ENCODE results near the gene PRICKLE3. TPM values are rescaled to one million over a fixed set of nuclear protein-coding genes. Genes with fewer than 3 reads are reported as not detected.
A peak's percentile ranks its signal among the peaks of the same experiment; 100 is the strongest.

Gene PRICKLE3
- total RNA-seq, 1 experiment from 2014 or later: 21.1 TPM

DNA sequence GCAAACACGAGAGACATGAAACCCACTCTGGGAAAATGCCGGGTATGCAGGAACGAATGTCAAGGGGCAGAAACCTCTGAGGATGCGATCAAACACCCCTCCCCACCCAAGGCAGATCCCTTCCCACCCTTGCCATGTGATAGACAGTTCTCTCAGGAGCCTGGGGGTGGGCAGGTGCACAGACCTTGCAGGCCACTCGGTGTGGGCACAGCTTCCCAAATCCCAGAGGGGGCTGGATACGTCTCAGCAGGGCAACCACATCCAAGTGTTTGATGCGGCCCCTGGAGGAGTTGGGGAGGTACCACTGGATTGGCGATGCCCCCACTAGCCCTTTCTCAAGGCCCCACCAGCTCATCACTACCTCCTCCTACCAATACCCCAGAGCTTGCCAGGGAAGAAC, 24.2 kb upstream of the PRICKLE3 start:
- in situ Hi-C loops (cut with HindIII; ENCODE audit: low pct_unique_long_range_greater_than_20kb, low sequenced_read_pairs): no loop called here
- DNase-seq (ENCODE audit: low read depth, low spot score): no peak

DNA sequence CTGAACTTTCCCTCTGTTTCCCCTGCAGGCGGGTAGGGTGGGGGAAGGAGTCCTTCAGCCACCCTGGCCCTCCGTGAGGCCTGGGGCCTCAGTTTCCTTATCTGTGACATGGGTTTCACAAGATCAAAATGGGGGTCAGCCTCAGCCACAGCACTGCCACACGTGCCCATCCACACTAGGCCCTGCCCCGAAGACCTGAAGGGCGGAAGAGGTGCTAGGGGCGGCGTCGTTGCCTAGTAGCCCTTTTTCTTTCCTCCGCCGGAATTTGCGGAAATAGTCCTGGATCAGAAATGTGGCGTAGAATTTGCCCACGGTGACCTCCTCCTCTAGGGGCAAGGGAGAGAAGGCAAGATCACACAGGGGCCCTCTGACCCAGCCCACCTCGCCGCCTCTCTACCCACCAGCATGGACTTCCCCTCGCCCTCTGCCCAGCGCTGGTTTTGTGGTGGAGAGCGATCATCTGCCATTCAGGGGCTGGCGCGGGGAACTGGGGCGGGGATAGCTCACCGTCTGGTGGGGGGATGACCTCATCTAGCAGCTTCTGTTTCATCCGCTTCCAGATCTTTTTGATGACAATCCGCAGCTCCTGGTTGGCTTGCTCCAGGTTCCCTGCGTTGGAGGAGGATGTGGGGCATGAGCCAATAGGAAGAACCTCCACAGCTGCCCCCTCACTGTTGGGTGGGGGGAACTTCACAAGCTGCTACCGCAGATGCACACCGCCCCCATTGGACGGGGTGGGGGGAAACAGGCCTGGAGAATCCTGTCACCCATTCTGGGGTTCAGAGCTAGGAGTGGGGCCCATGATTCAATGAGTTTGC, 23.5 kb upstream of the PRICKLE3 start:
- DNase-seq (ENCODE audit: low read depth, low spot score): no peak
- in situ Hi-C loops (cut with HindIII; ENCODE audit: low pct_unique_long_range_greater_than_20kb, low sequenced_read_pairs): no loop called here

DNA sequence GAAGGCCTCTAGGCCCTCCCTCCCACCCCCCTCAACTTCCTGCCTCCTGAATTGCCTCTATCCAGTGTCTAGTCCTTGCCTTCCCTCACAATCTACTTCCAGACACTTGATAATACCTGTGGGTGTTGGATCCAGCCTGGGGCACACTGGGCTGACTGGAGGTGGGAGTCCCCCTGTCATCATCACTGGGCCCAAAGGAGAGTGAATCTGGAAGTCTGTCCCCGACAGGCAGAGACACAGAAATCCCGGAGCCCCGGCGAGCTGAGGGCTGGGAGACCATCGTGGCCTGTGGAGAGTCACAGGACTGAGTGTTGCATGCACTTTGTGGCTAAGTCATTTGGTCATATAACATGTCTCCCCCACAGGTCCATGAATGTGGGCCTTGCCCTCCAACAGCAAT, 22.2 kb upstream of the PRICKLE3 start:
- DNase-seq (ENCODE audit: low read depth, low spot score): no peak
- in situ Hi-C loops (cut with HindIII; ENCODE audit: low pct_unique_long_range_greater_than_20kb, low sequenced_read_pairs): no loop called here

DNA sequence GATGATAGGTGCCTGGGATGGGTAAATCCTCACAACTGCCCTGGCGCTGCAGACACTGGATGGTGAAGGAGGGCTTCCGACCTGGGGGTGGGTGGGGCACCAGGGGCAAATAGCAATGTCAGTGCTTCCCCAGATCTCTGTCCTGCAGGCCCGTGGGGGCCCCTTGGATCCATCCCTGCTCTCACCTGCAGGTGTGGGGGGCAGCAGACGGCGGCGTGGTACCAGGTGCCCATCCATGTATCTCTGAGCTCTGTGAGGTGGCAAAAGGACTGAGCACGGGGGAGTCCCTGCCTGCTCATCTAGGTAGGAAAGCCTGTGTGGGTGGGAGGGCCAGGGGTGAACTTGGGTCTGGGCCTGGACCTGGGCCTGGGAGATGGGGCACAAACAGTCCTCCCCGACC, 20.4 kb upstream of the PRICKLE3 start:
- in situ Hi-C loops (cut with HindIII; ENCODE audit: low pct_unique_long_range_greater_than_20kb, low sequenced_read_pairs): no loop called here
- DNase-seq (ENCODE audit: low read depth, low spot score): no peak

DNA sequence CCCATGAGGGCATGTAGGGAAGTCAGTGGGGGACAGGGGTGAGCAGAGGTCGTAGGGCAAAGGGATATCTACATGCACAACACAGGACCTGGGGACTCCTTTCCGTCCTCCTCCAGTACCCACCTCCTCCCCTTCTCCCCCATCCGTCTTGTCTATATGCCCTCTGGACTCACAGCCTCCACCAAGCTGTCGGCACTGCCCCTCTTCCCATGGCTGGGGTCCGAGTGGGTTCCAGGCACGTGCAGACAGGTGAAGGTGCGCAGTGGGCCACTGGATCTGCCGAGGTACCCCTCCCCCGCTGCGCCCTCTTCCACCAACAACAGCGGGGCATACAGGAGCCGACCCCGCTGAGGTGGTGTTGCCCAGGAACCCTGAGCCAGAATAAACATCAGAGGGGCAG, 19.3 kb upstream of the PRICKLE3 start:
- in situ Hi-C loops (cut with HindIII; ENCODE audit: low pct_unique_long_range_greater_than_20kb, low sequenced_read_pairs): no loop called here
- DNase-seq (ENCODE audit: low read depth, low spot score): no peak

DNA sequence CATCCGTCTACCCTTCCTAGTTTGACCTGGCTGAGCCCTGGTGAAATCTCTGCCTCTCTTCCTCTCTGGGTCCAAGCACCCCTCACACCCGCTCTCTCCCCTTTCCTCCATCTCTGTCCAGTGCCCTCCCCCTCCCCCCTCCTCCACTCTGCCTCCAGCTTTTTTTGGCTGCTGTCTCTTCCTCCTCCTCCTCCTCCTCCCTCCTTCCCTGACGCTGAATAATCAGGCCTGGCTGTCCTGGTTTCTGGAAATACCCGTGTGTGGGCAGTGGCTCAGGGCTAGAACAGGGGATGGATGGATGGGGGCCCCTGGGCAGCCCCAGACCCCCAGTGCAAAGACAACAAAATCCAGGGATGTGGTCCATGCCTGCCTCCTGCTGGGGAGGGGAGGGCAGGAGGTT, 18.5 kb upstream of the PRICKLE3 start:
- no peak for DNase-seq (ENCODE audit: low read depth, low spot score)
- in situ Hi-C loops (cut with HindIII; ENCODE audit: low pct_unique_long_range_greater_than_20kb, low sequenced_read_pairs): no loop called here

DNA sequence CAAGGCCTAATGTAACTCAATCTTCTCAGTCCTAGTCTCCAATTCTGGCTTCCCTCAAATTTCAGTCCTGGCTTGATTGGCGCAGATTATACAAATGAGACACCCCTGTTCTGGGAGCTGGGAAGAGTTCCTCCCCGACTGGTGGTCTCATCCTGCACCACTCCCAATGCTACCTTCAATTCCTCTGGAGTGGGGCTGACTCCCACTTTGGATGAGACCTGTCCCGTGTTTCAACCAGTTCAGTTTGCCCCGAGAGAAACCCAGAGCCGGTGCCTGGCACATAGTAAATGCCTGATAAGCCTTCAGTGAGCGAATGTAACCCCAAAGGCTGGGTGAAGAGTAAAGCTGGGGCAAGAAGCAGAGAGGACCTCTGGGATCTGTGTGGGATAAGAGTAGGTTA, 17.8 kb upstream of the PRICKLE3 start:
- no peak for DNase-seq (ENCODE audit: low read depth, low spot score)
- in situ Hi-C loops (cut with HindIII; ENCODE audit: low pct_unique_long_range_greater_than_20kb, low sequenced_read_pairs): no loop called here

DNA sequence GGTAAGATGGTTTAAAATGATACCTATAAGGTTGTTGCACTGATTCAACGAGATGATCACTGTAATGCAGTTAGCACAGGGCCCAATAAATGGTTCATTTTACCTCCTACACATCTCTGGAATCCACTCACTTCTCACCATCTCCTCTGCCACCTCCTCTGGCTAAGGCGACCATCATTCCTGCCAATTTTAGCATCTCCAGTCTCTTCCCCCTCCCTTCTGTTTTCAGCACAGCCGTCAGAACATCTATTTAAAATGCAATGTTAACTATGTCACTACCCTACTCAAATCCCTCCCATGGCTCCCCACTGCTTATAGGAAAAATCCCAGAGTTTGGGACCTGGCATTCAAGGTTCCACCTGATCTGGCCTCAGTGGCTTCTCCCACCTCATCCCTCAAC, 17.4 kb upstream of the PRICKLE3 start:
- no peak for DNase-seq (ENCODE audit: low read depth, low spot score)
- in situ Hi-C loops (cut with HindIII; ENCODE audit: low pct_unique_long_range_greater_than_20kb, low sequenced_read_pairs): no loop called here

DNA sequence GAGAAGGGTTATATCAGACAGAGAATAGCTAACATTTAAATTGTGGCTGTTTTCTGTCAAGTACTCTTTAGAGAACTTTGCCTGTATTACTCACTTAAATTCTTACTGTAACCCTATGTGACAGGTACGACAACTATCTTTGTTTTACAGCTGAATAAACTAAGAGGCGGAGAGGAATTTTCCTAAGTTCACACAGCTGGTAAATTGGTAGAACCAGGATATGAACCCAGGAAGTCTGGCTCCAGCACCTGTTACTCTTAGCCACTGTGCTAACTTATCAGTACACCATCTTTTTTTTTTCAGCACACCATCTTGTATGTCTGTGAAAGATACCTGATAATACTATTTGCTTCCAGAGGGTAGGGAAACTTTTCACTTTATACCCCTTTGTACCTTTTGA, 15.8 kb upstream of the PRICKLE3 start:
- no peak for DNase-seq (ENCODE audit: low read depth, low spot score)
- in situ Hi-C loops (cut with HindIII; ENCODE audit: low pct_unique_long_range_greater_than_20kb, low sequenced_read_pairs): no loop called here

DNA sequence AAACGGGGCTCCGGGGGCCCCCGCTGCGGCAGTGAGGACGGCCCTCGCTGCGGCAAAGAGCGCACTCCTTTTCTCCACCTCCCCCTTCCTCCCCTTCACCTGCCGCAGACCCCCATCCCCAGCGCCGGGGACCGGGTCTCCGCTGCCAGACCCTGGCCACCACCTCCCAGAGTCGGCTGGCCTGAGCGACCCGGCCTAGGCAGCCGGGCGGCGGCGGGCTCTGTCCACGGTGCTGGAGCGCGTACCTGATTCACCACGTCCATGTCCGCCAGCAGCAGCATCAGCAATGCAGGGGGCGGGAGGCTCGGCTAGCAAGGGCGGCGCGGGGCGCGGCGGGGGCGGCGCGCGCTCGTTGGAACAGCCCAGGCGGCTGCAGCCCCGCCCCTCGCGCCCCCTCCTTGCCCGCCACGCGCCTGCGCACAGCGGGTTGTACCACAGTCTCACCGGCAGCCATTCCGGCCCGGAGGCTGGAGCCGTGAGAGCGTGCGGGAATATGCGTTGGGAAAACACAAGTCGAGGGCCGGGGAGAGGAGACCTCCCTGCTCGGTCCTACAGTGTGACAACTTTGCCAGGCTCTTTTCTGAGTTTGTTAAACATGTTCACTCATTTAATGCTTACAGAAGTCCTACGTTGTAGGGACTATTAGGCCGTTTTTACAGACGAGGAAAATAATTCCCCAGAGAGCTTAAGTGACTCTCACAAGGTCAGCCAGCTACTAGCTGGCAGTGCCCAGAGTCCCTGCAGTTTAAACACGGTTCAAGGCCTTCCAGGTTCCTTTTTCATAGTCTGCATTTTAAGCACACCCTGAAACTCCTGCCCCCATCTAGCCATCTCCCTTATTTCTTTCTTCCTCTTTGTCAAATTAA, 14.0 kb upstream of the PRICKLE3 start, which contains the start of gene SYP:
TSS of gene SYP (minus strand) at position 288 of the 866 bp plus-strand sequence. CDS start at position 281, 7 bp downstream.
- in situ Hi-C loops (cut with HindIII; ENCODE audit: low pct_unique_long_range_greater_than_20kb, low sequenced_read_pairs): no loop called here
- DNase-seq (ENCODE audit: low read depth, low spot score): peak; percentile 84

DNA sequence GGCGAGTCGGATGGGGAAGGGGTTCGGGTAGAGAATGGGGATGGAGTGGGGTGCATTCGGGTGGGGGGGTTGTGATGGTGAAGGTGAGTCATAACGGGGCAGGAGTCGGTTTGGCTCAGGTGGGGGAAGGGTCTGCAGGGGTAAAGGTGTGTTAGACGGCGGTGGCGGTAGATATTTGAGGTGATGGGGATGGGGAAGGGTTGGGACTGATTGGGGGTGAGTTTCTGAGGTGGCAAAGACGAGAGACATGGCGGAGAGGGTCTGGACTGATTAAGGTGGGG, 13.1 kb upstream of the PRICKLE3 start:
- in situ Hi-C loops (cut with HindIII; ENCODE audit: low pct_unique_long_range_greater_than_20kb, low sequenced_read_pairs): no loop called here

DNA sequence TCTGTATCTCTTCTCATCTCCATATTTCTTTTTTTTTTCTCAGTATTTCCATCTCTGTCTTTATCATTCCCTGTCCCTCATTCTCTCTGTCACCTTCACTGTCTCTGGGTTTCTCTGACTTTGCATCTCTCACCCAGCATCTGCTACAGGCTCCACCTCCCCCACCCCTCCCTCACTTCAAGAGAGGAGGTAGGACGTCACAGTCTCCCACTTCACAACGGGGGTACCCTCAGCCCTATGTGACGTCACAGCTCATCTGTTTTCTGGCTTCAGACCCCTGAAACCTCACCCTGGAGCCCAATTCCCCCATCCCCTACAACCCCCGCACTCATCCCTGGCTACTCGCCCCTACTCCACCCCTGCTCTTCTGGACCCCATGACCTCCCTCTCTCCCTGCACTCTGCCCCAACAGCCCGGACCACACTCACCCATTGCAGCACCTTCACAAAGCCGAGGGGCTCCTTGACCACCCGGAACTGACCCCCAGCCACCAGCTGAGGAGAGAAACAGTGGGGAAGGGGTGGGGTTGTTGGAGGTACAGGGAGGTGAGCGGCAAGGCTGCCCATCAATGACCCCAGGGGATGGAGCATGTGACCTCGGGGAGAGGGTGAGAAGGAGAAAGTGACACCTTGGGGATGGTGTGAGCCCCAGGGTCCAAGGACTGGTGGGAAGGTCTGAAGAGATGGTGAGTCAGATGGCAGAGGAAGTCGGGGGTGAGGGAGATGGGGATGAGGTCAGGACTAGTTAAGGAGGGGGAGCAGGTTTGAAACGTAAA, 12.6 kb upstream of the PRICKLE3 start:
- DNase-seq (ENCODE audit: low read depth, low spot score): no peak

More for the DNA sequence above, 13.1 kb upstream of the PRICKLE3 start:
- DNase-seq (ENCODE audit: low read depth, low spot score): no peak

DNA sequence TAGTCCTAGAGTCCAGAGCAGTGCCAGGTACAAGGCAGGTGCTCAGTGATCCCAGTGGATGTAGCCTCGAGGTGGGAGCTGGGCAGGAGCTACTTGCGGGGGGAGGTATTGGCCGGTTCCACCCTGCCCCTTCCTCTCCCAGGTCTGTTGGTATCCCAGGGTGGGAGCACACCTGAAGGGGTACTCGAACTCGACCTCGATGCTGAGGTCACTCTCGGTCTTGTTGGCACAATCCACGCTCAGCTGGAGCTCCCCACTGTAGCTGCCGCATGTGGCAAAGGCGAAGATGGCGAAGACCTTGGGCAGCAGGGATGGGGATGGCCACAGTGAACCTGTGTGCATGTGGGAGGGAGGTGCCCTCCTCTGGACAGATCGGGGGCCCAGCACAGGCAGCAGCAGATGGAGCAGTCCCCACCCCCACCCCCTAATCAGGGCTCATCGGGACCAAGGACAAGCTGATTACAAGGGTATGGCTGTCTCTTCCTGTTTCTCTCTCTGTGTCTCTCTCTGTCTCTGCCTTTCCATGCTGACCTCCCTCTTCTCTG, 11.4 kb upstream of the PRICKLE3 start:
- in situ Hi-C loops (cut with HindIII; ENCODE audit: low pct_unique_long_range_greater_than_20kb, low sequenced_read_pairs): no loop called here

More for the DNA sequence above, 12.6 kb upstream of the PRICKLE3 start:
- in situ Hi-C loops (cut with HindIII; ENCODE audit: low pct_unique_long_range_greater_than_20kb, low sequenced_read_pairs): no loop called here

DNA sequence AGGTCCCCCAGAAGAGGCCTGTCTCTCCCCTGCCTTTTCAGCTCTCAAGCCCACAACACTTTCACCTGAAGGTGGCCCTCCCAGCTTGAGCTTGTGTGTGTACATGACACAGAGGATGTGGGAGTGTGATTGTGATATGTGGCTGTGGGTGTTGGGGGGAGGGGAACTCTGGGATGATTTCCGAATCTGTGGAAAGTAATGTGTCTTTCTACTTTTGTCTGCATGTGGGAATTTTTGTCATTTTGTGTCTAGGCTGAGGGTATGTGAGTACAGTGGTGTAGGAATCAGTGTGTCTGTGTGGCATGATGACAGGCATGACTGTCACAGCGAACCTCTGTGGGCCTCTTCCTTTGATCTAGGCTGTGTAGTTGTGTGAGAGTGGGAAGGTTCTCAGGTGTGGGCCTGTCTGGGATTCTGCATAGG, 7.4 kb upstream of the PRICKLE3 start:
- DNase-seq (ENCODE audit: low read depth, low spot score): no peak
- in situ Hi-C loops (cut with HindIII; ENCODE audit: low pct_unique_long_range_greater_than_20kb, low sequenced_read_pairs): no loop called here

More for the DNA sequence above, 11.4 kb upstream of the PRICKLE3 start:
- no peak for DNase-seq (ENCODE audit: low read depth, low spot score)

DNA sequence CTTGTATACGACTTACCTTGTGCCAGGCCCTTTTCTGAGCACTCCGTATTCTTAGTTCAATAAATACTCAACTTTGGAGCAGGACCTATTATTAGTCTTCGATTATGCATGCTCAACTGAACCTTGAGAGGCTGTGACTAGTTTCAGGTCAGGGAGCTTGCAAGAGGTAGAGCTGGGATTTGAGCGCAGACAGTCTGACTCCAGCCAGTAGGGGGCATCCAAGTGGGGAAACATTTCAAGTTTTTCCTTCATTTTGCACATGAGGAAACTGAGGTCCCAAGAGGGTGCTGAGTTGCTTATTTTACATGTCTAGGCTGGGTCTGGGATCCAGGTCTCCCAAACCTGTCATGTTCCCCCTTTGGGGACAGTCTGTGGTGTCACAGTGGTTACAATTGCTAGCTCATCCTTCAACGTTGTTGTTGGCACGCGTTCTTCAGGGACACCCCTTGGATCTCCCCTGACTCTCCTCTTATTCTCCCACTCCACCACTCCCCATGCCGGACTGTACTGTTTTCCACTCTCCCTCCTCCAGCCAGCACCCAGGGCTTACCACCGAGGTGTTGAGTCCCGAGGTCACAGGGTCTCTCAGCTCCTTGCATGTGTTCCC, 6.7 kb upstream of the PRICKLE3 start:
- in situ Hi-C loops (cut with HindIII; ENCODE audit: low pct_unique_long_range_greater_than_20kb, low sequenced_read_pairs): no loop called here
- DNase-seq (ENCODE audit: low read depth, low spot score): peak; percentile 57

DNA sequence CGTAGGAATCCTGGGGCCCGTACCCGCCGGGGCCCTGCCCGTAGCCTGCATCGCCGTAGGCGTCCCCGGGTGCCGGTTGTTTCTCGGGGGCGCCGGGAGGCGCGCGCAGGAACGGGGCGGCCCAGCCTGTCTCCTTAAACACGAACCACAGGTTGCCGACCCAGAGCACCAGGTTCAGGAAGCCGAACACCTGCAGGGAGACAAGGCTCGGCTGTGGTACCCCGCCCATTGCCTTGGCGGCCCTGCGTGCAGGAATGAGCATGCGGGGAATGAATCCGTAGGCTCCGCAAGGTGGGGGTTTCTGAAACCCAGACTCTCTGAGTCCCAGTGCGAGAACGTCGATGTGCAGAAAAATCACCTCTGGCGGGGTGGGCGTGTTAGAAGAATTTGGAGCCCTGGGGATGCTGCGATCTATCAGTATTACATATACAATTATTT, 5.4 kb upstream of the PRICKLE3 start:
- in situ Hi-C loops (cut with HindIII; ENCODE audit: low pct_unique_long_range_greater_than_20kb, low sequenced_read_pairs): no loop called here
- no peak for DNase-seq (ENCODE audit: low read depth, low spot score)

DNA sequence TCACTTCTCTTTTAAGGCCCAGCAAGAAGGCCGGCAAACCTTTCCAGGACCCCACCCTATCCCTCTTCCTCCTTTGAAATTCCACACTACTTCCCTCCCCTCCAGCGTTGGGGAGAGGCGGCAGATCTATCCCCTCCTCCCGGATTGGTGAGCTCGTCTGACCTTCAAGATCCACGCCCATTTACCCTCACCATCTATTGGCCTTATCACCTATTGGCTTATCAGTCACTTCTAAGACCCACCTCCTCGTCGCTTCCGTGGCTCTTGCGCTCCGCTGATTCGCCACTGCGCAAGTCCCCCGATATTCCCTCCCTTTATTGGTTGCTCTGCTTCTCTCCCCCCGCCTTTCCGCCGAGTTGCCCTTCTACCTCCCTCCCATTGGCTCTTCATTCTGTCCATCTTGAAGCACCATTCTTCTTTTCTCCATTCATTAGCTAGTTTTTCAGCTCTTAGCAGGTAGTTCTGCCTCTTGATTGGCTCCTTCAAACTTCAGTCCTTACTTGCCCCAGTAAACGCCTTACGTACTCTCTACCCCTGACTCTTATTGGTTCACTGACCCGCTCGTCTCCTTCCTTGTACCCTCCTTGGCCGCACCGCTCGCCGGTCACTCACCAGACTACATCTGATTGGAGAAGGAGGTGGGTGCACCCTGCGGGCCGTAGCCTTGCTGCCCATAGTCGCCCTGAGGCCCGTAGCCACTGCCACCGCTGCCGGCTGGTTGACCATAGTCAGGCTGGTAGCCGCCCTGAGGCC, 4.8 kb upstream of the PRICKLE3 start:
- in situ Hi-C loops (cut with HindIII; ENCODE audit: low pct_unique_long_range_greater_than_20kb, low sequenced_read_pairs): no loop called here
- peak; percentile 98 for DNase-seq (ENCODE audit: low read depth, low spot score)

Measured in SK-MEL-5 (cell line).